ENCODE results near the gene LAIR1. TPM values are rescaled to one million over a fixed set of nuclear protein-coding genes. Genes with fewer than 3 reads are reported as not detected.
"Not testable (repeated sequence)": the region's sequence is repeated elsewhere in the genome, so short reads cannot be mapped to it uniquely, and the experiment has no call there.

LAIR1 gene
- total and polyA plus RNA-seq, 2 donors, result 11.8 to 21.3 TPM

- H3K4me1 ChIP-seq (ENCODE audit: insufficient read depth); H3K4me3 ChIP-seq (ENCODE audit: low read depth, low read length); H3K36me3 ChIP-seq (ENCODE audit: insufficient read depth); DNase-seq (ENCODE audit: extremely low spot score); H3K27ac ChIP-seq (ENCODE audit: low read depth): not testable (repeated sequence)
- 73% methylated on average over 15 of the region's 19 CpGs for WGBS
Measured at GRCh38 chr19:54369688-54370433, 5.1 kb upstream of the LAIR1 start.

- no peak overlapping the region for H3K4me3 ChIP-seq (ENCODE audit: low read depth, low read length)
- no peak overlapping the region for H3K27ac ChIP-seq (ENCODE audit: low read depth)
- H3K36me3 ChIP-seq (ENCODE audit: insufficient read depth), result no peaks in the 10 kb centered on the region
- WGBS, result 68% methylated on average over 8 of the region's 8 CpGs
- no peak for DNase-seq (ENCODE audit: extremely low spot score)
- no peaks in the 10 kb centered on the region for H3K4me1 ChIP-seq (ENCODE audit: insufficient read depth)
Measured at GRCh38 chr19:54369082-54369687, 4.5 kb upstream of the LAIR1 start.

GRCh38 chr19:54366811-54367210, 2.1 kb upstream of the LAIR1 start:
- no peak for DNase-seq (ENCODE audit: extremely low spot score)
- WGBS, result 49% methylated on average over 6 of the region's 6 CpGs
- Histone ChIP-seq H3K4me1 (ENCODE audit: insufficient read depth) (no peaks in the 10 kb centered on the region), H3K27ac (ENCODE audit: low read depth) (no peak overlapping the region), H3K36me3 (ENCODE audit: insufficient read depth) (no peaks in the 10 kb centered on the region), H3K4me3 (ENCODE audit: low read depth, low read length) (no peak overlapping the region)

- H3K36me3 ChIP-seq (ENCODE audit: insufficient read depth); DNase-seq (ENCODE audit: extremely low spot score); H3K4me3 ChIP-seq (ENCODE audit: low read depth, low read length); H3K4me1 ChIP-seq (ENCODE audit: insufficient read depth); H3K27ac ChIP-seq (ENCODE audit: low read depth): not testable (repeated sequence)
- WGBS, result 88% methylated on average over 13 of the region's 13 CpGs
Measured at GRCh38 chr19:54365798-54366197, 1.1 kb upstream of the LAIR1 start.

- DNase-seq (ENCODE audit: extremely low spot score); H3K4me1 ChIP-seq (ENCODE audit: insufficient read depth); H3K36me3 ChIP-seq (ENCODE audit: insufficient read depth); H3K4me3 ChIP-seq (ENCODE audit: low read depth, low read length); H3K27ac ChIP-seq (ENCODE audit: low read depth): not testable (repeated sequence)
- 50% methylated on average over 6 of the region's 10 CpGs for WGBS
Measured at GRCh38 chr19:54361680-54362422, 2.9 kb downstream of the LAIR1 start.

- H3K27ac ChIP-seq (ENCODE audit: low read depth); H3K4me1 ChIP-seq (ENCODE audit: insufficient read depth); H3K36me3 ChIP-seq (ENCODE audit: insufficient read depth); H3K4me3 ChIP-seq (ENCODE audit: low read depth, low read length); DNase-seq (ENCODE audit: extremely low spot score): not testable (repeated sequence)
- WGBS, result 18% methylated on average over 14 of the region's 21 CpGs
Measured at GRCh38 chr19:54359149-54359820, 5.4 kb downstream of the LAIR1 start.

- 79% methylated on average over 16 of the region's 16 CpGs for WGBS
- H3K4me1 ChIP-seq (ENCODE audit: insufficient read depth), result no peaks in the 10 kb centered on the region
Measured at GRCh38 chr19:54357381-54357780, 7.3 kb downstream of the LAIR1 start.

GRCh38 chr19:54356444-54357056, 8.2 kb downstream of the LAIR1 start:
- no peak overlapping the region for H3K4me3 ChIP-seq (ENCODE audit: low read depth, low read length)
- no peak overlapping the region for H3K27ac ChIP-seq (ENCODE audit: low read depth)
- H3K36me3 ChIP-seq (ENCODE audit: insufficient read depth), result no peaks in the 10 kb centered on the region
- no peak for DNase-seq (ENCODE audit: extremely low spot score)
- 80% methylated on average over 12 of the region's 12 CpGs for WGBS
- no peaks in the 10 kb centered on the region for H3K4me1 ChIP-seq (ENCODE audit: insufficient read depth)

More at GRCh38 chr19:54357381-54357780, 7.3 kb downstream of the LAIR1 start:
- Histone ChIP-seq H3K4me3 (ENCODE audit: low read depth, low read length) (no peak overlapping the region), H3K36me3 (ENCODE audit: insufficient read depth) (no peaks in the 10 kb centered on the region), H3K27ac (ENCODE audit: low read depth) (no peak overlapping the region)
- DNase-seq (ENCODE audit: extremely low spot score), result no peak

GRCh38 chr19:54355675-54356074, 9.1 kb downstream of the LAIR1 start:
- Histone ChIP-seq H3K4me1 (ENCODE audit: insufficient read depth) (no peaks in the 10 kb centered on the region), H3K36me3 (ENCODE audit: insufficient read depth) (no peaks in the 10 kb centered on the region), H3K27ac (ENCODE audit: low read depth) (no peak overlapping the region), H3K4me3 (ENCODE audit: low read depth, low read length) (no peak overlapping the region)
- DNase-seq (ENCODE audit: extremely low spot score), result no peak
- 82% methylated on average over 14 of the region's 14 CpGs for WGBS

GRCh38 chr19:54354761-54355160, 10.0 kb downstream of the LAIR1 start:
- no peak overlapping the region for H3K27ac ChIP-seq (ENCODE audit: low read depth)
- WGBS, result 59% methylated on average over 3 of the region's 3 CpGs
- no peaks in the 10 kb centered on the region for H3K4me1 ChIP-seq (ENCODE audit: insufficient read depth)
- H3K36me3 ChIP-seq (ENCODE audit: insufficient read depth), result no peaks in the 10 kb centered on the region
- no peak for DNase-seq (ENCODE audit: extremely low spot score)
- no peak overlapping the region for H3K4me3 ChIP-seq (ENCODE audit: low read depth, low read length)

- Histone ChIP-seq H3K4me3 (ENCODE audit: low read depth, low read length) (no peak overlapping the region), H3K4me1 (ENCODE audit: insufficient read depth) (no peaks in the 10 kb centered on the region), H3K27ac (ENCODE audit: low read depth) (no peak overlapping the region), H3K36me3 (ENCODE audit: insufficient read depth) (no peaks in the 10 kb centered on the region)
- 79% methylated on average over 3 of the region's 3 CpGs for WGBS
- DNase-seq (ENCODE audit: extremely low spot score), result no peak
Measured at GRCh38 chr19:54352546-54352945, 12.2 kb downstream of the LAIR1 start.

GRCh38 chr19:54352041-54352440, 12.7 kb downstream of the LAIR1 start:
- no peak for DNase-seq (ENCODE audit: extremely low spot score)
- Histone ChIP-seq H3K27ac (ENCODE audit: low read depth) (no peak overlapping the region), H3K36me3 (ENCODE audit: insufficient read depth) (no peaks in the 10 kb centered on the region), H3K4me3 (ENCODE audit: low read depth, low read length) (no peak overlapping the region), H3K4me1 (ENCODE audit: insufficient read depth) (no peaks in the 10 kb centered on the region)
- 62% methylated on average over 7 of the region's 7 CpGs for WGBS

GRCh38 chr19:54351474-54351873, 13.3 kb downstream of the LAIR1 start:
- H3K27ac ChIP-seq (ENCODE audit: low read depth), result no peak overlapping the region
- H3K36me3 ChIP-seq (ENCODE audit: insufficient read depth), result no peaks in the 10 kb centered on the region
- WGBS, result 41% methylated on average over 2 of the region's 2 CpGs
- H3K4me3 ChIP-seq (ENCODE audit: low read depth, low read length), result no peak overlapping the region
- H3K4me1 ChIP-seq (ENCODE audit: insufficient read depth), result no peaks in the 10 kb centered on the region
- no peak for DNase-seq (ENCODE audit: extremely low spot score)
